Measurements from ENCODE around the gene SCMH1. TPM values are rescaled to one million over a fixed set of nuclear protein-coding genes. Genes with fewer than 3 reads are reported as not detected.

Gene SCMH1
- total RNA-seq, 1 experiment from 2014 or later = 28.0 TPM

DNA sequence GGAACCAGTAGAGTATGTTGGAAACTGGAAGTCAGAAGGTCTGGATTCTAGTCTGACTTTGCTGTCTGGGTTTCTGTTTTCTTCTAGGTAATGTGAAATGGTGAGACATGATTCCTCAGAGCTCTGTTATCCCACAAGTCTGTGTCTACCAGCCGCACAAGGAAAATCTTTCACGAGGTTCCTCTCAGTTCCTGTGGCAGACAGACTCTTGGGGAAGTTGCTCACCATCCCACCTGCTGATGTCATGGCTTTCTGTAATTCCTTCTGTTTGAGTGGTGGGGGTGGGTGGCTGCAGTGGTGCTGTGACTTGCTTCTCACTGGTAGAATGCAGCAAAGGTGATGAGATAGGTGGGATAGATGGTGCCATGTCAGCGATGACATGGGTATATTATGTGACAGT is 17.1 kb upstream of the SCMH1 start:
- Histone ChIP-seq H3K27ac (ENCODE audit: low read depth, low read length) (no peak overlapping the region), H2AFZ (ENCODE audit: low read depth, low read length, poor library complexity, severe bottlenecking) (no peak overlapping the region), H3K9me3 (ENCODE audit: control insufficient read depth in 1 of 2, insufficient read depth in 1 of 2, low read depth in 1 of 2, low read length in 2 of 2) (no peaks in the 10 kb centered on the region; a peak in 1 of 4 replicates), H3K4me2 (ENCODE audit: low read length) (no peak overlapping the region), H3K36me3 (ENCODE audit: control insufficient read depth in 1 of 2, insufficient read depth in 2 of 2, low read length in 2 of 2) (no peaks in the 10 kb centered on the region), H3K4me1 (ENCODE audit: control insufficient read depth in 1 of 2, insufficient read depth in 2 of 2, low read length in 2 of 2) (no peaks in the 10 kb centered on the region), H3K79me2 (ENCODE audit: insufficient read depth, low read length) (no peaks in the 10 kb centered on the region), H3K9ac (ENCODE audit: low read length) (no peak overlapping the region), H3K9me2 (ENCODE audit: insufficient read depth) (no peaks in the 10 kb centered on the region), H4K20me1 (ENCODE audit: insufficient read depth) (no peaks in the 10 kb centered on the region), H3K4me3 (replicated peaks in 1 of 2; ENCODE audit: low read depth in 1 of 2, low read length in 2 of 2) (no peak overlapping the region), H3K27me3 (ENCODE audit: insufficient read depth, low read length) (no peaks in the 10 kb centered on the region)
- ATAC-seq = no peak
- POLR2A ChIA-PET = no interaction called here
- intact Hi-C loops (cut with micrococcal nuclease) = no loop called here
- CTCF ChIA-PET = no interaction called here
- RAD21 ChIA-PET (ENCODE audit: low non-redundant PET in 1 of 2, low total read pairs in 2 of 2, uncharacterized antibody in 2 of 2, unreplicated experiment in 2 of 2) = no interaction called here
- TF ChIP-seq REST (IDR thresholded peaks at IDR 0.05; ENCODE audit: low read depth) (no peak), YY1 (IDR thresholded peaks at IDR 0.05; ENCODE audit: extremely low read depth, insufficient replicate concordance, low read depth, low read length) (no peak), RAD21 (IDR thresholded peaks at IDR 0.05; ENCODE audit: low read depth) (no peak), EZH2 (IDR thresholded peaks at IDR 0.05) (no peak), ZNF274 (IDR thresholded peaks at IDR 0.05; ENCODE audit: low read depth, low read length) (no peak), POLR2A (IDR thresholded peaks at IDR 0.05; ENCODE audit: borderline replicate concordance, extremely low read depth, insufficient read depth, insufficient read length) (no peak), TCF7L2 (IDR thresholded peaks at IDR 0.05; ENCODE audit: borderline replicate concordance, extremely low read depth, insufficient read depth, insufficient read length) (no peak), FOSL1 (IDR thresholded peaks at IDR 0.05; ENCODE audit: low read depth) (no peak), JUND (IDR thresholded peaks at IDR 0.05) (no peak), SRF (IDR thresholded peaks at IDR 0.05; ENCODE audit: low read depth) (no peak), ZFX (IDR thresholded peaks at IDR 0.05) (no peak), CBX3 (IDR thresholded peaks at IDR 0.05; ENCODE audit: low read depth) (no peak), ELF1 (IDR thresholded peaks at IDR 0.05; ENCODE audit: borderline replicate concordance, low read depth) (no peak), SP1 (IDR thresholded peaks at IDR 0.05; ENCODE audit: low read depth) (no peak), EZH2phosphoT487 (IDR thresholded peaks at IDR 0.05; ENCODE audit: borderline replicate concordance) (no peak)
- TF ChIP-seq, protein P1, sequence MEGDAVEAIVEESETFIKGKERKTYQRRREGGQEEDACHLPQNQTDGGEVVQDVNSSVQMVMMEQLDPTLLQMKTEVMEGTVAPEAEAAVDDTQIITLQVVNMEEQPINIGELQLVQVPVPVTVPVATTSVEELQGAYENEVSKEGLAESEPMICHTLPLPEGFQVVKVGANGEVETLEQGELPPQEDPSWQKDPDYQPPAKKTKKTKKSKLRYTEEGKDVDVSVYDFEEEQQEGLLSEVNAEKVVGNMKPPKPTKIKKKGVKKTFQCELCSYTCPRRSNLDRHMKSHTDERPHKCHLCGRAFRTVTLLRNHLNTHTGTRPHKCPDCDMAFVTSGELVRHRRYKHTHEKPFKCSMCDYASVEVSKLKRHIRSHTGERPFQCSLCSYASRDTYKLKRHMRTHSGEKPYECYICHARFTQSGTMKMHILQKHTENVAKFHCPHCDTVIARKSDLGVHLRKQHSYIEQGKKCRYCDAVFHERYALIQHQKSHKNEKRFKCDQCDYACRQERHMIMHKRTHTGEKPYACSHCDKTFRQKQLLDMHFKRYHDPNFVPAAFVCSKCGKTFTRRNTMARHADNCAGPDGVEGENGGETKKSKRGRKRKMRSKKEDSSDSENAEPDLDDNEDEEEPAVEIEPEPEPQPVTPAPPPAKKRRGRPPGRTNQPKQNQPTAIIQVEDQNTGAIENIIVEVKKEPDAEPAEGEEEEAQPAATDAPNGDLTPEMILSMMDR (IDR thresholded peaks at IDR 0.05 in 2 of 3, conservative IDR thresholded peaks at IDR 0.05 in 1 of 3; ENCODE audit: borderline replicate concordance in 1 of 3, insufficient read depth in 1 of 3, low read depth in 2 of 3, low read length in 2 of 3) = no peak
- TF ChIP-seq, protein P2, sequence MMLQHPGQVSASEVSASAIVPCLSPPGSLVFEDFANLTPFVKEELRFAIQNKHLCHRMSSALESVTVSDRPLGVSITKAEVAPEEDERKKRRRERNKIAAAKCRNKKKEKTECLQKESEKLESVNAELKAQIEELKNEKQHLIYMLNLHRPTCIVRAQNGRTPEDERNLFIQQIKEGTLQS (IDR thresholded peaks at IDR 0.05) = no peak
- BruUV-seq (replicated peaks) = no TSS peak
- DNase-seq (ENCODE audit: low read depth, low spot score) = no peak
